ENCODE data around the gene M1AP.
A peak's percentile ranks its signal among the peaks of the same experiment; 100 is the strongest.

Gene M1AP

GRCh38 chr2:74648009-74648443, at the start of gene M1AP:
TSS of gene M1AP (minus strand) at chr2:74648330. CDS start at chr2:74640275, 8,055 bp downstream.
- TF ChIP-seq CTCF (IDR thresholded peaks at IDR 0.05; ENCODE audit: low read depth, low read length): peak; percentile 28
- in situ Hi-C loops (cut with HindIII; ENCODE audit: low sequenced_read_pairs): no loop called here
- no peak for DNase-seq (ENCODE audit: low read depth, low spot score)
- peak within 1 kb of the TSS; percentile 20 for H3K4me3 ChIP-seq (ENCODE audit: low read depth, low read length)

- DNase-seq (ENCODE audit: low read depth, low spot score): no peak
- in situ Hi-C loops (cut with HindIII; ENCODE audit: low sequenced_read_pairs): no loop called here
- H3K4me3 ChIP-seq (ENCODE audit: low read depth, low read length): no peak overlapping the region
- TF ChIP-seq CTCF (IDR thresholded peaks at IDR 0.05; ENCODE audit: low read depth, low read length): no peak
Observed at GRCh38 chr2:74696829-74697228, 48.7 kb upstream of the M1AP start.

- TF ChIP-seq CTCF (IDR thresholded peaks at IDR 0.05; ENCODE audit: low read depth, low read length): no peak
- in situ Hi-C loops (cut with HindIII; ENCODE audit: low sequenced_read_pairs): no loop called here
- no peak for DNase-seq (ENCODE audit: low read depth, low spot score)
- H3K4me3 ChIP-seq (ENCODE audit: low read depth, low read length): no peak overlapping the region
Observed at GRCh38 chr2:74695663-74696062, 47.5 kb upstream of the M1AP start.

GRCh38 chr2:74694281-74694680, 46.2 kb upstream of the M1AP start:
- DNase-seq (ENCODE audit: low read depth, low spot score): no peak
- no peak for TF ChIP-seq CTCF (IDR thresholded peaks at IDR 0.05; ENCODE audit: low read depth, low read length)
- in situ Hi-C loops (cut with HindIII; ENCODE audit: low sequenced_read_pairs): no loop called here
- H3K4me3 ChIP-seq (ENCODE audit: low read depth, low read length): no peak overlapping the region

- in situ Hi-C loops (cut with HindIII; ENCODE audit: low sequenced_read_pairs): no loop called here
- no peak for TF ChIP-seq CTCF (IDR thresholded peaks at IDR 0.05; ENCODE audit: low read depth, low read length)
- no peak for DNase-seq (ENCODE audit: low read depth, low spot score)
- no peak overlapping the region for H3K4me3 ChIP-seq (ENCODE audit: low read depth, low read length)
Observed at GRCh38 chr2:74693668-74694067, 45.5 kb upstream of the M1AP start.

GRCh38 chr2:74693213-74693612, 45.1 kb upstream of the M1AP start:
- DNase-seq (ENCODE audit: low read depth, low spot score): no peak
- TF ChIP-seq CTCF (IDR thresholded peaks at IDR 0.05; ENCODE audit: low read depth, low read length): no peak
- no peak overlapping the region for H3K4me3 ChIP-seq (ENCODE audit: low read depth, low read length)
- in situ Hi-C loops (cut with HindIII; ENCODE audit: low sequenced_read_pairs): no loop called here

GRCh38 chr2:74691929-74692328, 43.8 kb upstream of the M1AP start:
- H3K4me3 ChIP-seq (ENCODE audit: low read depth, low read length): no peak overlapping the region
- no peak for TF ChIP-seq CTCF (IDR thresholded peaks at IDR 0.05; ENCODE audit: low read depth, low read length)
- in situ Hi-C loops (cut with HindIII; ENCODE audit: low sequenced_read_pairs): no loop called here
- no peak for DNase-seq (ENCODE audit: low read depth, low spot score)
